ENCODE data around the gene SLC2A14.
"Not testable (repeated sequence)": the region's sequence is repeated elsewhere in the genome, so short reads cannot be mapped to it uniquely, and the experiment has no call there.

The SLC2A14 gene

DNA sequence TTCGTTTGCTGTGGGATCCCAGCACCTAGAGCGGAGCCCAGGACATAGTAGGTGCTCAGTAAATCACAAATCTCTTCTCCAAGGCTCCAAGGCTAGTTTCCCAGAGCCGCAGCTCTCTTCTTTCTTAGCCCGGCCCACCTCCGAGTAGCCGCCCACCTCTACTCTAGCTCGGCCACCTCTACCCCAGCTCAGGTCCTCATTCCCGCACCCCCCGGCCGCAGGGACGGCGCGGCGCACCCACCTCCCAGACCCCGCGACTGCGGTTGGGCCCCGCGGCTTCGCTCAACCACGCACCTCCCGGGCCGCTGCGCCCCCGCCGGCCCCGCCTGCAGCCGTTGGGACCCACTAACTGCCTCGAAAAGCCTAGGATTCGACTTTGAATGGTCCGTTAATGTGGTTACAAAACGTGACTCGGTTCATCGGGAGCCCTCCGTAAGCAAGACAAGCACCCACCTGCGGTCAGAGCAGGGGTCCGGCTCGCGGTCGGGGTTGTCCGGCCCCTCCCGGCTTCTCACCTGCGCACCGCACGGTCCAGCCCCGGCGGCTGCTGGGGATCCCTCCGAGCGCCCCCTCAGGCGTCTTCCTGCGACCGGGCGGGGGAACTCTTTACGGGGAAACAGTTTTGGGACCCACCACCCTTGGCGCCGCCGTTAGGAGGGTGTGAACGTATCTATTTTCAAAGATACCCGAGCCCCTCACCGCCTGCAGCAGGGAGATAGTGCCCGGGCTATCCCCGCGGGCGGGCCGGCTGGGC, at the start of gene SLC2A14:
Gene SLC2A14, minus strand, starts transcription at position 350 of the 754 bp plus-strand sequence. CDS start 3,035 bp downstream, outside the sequence.
- DNase-seq, result no peak

DNA sequence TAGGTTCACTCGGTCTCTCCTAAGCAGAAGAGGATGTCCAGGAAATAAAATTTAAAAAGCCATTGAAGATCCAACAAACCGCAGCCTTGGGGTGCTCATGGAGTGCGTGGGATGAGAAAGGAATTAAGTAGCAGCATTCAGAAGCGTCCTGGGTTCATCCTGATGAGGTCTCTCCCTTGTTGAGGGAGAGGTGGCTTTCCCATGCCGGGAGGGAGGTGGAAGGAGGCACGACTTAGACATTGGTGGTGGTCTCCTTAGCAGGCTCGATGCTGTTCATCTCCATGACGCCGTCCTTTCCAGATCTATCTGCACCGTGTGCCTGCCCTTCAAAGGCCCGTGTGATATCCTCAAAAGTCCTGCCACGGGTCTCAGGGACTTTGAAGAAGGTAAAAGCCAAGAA, 48.5 kb upstream of the SLC2A14 start:
- DNase-seq, result not testable (repeated sequence)

DNA sequence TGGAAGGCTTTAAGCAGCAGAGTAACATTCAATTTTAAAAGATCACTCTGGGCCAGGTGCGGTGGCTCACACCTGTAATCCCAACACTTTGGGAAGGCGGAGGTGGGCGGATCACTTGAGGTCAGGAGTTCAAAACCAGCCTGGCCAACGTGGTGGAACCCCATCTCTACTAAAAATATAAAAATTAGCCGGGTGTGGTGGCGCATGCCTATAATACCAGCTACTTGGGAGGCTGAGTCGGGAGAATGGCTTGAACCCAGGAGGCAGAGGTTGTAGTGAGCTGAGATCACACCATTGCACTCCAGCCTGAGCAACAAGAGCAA, 45.5 kb upstream of the SLC2A14 start:
- DNase-seq, result not testable (repeated sequence)

DNA sequence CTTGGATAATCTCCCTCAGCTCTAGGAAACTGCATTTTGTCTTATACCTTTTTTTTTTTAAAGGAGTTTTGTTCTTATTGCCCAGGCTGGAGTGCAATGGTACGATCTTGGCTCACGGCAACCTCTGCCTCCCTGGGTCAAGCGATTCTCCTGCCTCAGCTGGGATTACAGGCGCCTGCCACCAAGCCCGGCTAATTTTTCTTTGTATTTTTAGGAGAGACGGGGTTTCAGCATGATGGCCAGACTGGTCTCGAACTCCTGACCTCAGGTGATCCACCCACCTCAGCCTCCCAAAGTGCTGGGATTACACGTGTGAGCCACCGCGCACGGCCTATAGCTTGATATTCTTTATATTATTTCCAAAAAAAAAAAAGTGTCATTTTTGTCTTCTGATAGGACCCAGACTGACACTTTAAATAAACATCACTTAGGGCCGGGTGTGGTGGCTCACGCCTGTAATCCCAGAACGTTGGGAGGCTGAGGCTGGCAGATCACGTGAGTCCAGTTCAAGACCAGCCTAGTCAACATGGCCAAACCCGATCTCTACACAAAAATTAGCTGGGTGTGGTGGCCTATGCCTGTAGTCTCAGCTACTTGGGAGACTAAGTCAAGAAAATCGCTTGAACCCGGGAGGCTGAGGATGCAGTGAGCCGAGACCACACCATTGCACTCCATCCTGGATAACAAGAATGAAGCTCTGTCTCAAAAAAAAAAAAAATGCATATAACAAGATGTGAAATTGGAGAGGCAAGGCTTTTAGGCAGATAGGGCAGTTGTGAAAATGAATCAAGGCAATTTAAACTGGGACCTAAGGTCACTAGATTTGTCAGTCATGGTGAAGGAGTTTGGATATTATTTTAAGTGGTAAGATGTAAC, 44.9 kb upstream of the SLC2A14 start:
- DNase-seq, result no peak

DNA sequence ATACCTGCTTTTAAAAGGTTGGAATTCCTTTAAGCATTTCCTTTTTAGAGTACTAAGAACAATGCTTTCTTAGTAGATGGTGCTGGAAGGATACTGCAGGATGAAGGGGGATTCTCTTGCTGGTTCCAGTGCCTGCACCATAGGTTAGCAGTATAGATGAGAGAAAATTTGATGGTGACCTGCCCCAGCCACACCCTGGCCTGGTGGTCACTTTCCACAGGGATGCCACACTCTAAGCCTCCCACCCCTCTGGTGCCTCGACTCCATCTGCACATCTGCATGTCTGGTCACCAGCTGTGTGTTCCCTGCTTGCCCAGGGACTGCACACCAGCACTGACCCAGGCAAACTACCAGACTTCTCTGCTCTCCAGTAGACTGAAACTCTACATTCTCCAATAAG, 44.2 kb upstream of the SLC2A14 start:
- DNase-seq, result no peak

DNA sequence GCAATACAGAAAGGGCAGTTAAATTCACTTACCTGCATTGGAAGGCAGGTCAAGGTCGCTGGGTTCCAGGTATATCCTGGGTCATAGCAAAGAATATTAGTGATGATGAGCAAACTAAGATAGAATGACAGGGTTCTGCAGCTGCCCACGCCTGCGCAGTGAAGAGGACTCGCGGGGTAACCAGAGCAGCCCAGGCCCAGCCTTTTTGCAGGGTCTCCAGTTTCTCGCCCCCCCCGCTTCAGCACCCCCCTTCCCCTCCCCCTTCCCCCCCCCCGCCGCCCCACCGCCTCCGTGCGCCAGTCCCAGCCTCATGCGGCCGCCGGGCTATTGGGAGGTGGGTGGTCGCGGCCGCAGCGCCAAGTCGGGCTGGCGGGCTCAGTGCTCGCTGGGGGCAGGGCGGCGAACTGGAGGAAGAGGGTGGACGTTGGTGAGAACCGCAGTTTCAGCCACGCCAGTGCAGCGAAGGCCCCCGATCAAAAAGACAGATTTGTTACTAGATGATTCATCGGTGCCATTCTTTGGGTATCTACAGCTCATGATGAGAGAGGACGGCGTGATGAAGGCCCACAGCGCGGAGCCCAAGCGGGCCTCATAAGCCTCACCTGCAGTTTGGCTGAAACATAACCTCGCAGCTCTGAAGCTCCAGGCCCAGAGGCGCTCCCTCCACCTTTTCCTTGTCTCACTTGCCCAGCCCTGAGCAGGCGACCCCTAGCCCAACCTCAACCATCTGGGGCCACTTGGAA, 43.1 kb upstream of the SLC2A14 start:
- peak; percentile 24 for DNase-seq

DNA sequence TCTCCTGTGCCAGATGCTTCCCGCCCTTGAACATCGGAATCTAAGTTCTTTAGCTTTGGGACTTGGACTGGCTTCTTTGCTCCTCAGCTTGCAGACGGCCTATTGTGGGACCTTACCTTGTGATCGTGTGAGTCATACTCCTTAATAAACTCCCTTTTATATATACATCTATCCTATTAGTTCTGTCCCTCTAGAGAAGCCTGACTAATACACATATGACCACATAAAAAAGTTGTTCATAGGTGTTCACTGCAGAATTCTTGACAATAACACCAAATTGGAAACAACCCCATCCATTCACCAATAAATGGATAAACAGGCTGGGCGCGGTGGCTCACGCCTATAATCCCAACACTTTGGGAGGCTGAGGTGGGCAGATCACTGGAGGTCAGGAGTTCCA, 37.4 kb upstream of the SLC2A14 start:
- DNase-seq, result not testable (repeated sequence)

DNA sequence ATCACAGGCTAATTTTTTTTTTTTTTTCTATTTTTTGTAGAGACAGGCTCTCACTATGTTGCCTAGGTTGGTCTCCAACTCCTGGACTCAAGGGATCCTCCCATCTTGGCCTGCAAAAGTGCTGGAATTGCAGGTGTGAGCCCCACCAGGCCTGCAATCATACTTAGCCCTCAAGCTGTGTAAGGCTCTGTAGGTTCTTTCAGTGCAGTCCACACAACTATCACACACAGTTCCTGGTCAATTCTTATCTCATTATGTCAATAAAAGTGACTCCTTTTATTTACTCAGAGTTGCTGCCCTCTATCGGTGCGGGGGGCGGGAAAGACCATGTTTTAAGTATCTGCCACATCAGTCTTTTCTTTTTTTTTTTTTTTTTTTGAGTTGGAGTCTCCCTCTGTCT, 34.3 kb upstream of the SLC2A14 start:
- DNase-seq, result no peak

DNA sequence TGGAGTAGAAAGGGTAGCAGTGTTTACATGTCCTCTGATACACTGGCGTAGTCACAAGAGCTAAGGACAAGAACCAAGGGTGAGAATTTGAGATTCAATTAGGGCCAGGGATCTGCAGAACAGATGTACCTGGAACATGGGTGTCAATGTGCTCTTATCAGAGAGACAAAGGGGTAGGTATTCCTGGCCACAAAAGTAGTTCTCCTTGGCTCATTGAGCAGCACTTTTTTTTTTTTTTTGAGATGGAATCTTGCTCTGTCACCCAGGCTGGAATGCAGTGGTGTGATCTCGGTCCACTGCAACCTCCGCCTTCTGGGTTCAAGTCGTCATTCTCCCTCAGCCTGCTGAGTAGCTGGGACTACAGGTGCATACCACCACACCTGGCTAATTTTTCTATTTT, 33.6 kb upstream of the SLC2A14 start:
- DNase-seq, result not testable (repeated sequence)

DNA sequence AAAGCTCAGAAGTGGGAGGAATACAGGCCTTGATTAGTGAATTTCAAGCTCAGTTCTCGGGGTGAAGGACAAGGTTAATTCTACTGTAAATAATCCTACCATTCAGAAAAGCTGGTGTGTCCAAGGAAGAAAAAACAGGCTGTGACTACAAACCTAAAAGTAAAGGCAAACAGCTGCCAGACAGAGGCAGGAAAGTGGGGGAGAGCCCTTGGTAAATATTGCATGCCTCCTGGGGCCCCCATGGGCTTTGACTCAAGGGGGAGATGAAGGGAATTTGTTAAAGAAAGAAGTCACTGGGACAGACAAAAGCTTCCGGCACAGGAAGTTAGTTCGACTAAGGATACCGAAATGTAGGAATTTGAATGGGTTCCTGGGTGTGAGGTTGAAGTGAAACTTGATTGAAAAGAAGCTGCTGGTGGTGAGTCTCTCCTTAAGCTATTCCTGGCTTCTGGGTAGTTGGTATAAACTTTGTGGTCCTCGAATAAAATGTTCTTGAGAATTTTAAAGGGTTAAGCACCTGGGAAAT, 32.9 kb upstream of the SLC2A14 start:
- not testable (repeated sequence) for DNase-seq

DNA sequence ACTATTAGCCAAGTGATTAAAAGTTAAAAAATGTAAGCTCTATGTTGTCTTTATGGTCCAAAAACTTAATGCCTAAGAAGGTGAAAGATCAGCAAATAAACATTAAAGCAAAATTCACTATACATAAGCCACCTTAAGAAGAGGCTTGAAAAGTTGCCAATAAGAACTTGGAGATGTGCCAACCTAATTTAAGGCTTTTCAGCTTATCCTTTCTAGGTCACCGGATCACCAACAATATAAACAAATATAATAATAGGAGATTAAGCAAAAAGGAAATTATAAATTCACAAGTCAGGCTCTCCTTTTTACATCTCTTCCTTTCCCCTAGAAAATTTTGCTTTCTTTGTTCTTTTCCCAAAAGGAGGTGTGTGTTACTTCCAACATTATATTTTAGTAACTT, 32.4 kb upstream of the SLC2A14 start:
- peak; percentile 26 for DNase-seq

DNA sequence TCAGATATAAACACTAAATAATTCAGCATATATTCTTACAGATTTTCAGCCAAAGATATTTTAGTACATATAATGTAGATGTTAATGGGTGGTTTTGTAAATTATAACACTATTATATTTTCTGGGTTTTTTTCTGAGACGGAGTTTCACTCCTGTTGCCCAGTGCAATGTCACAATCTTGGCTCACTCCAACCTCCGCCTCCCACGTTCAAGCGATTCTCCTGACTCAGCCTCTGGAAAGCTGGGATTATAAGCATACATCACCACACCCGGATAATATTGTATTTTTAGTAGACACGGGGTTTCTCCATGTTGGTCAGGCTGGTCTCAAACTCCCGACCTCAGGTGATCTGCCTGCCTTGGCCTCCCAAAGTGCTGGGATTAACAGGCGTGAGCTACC, 29.7 kb upstream of the SLC2A14 start:
- not testable (repeated sequence) for DNase-seq

DNA sequence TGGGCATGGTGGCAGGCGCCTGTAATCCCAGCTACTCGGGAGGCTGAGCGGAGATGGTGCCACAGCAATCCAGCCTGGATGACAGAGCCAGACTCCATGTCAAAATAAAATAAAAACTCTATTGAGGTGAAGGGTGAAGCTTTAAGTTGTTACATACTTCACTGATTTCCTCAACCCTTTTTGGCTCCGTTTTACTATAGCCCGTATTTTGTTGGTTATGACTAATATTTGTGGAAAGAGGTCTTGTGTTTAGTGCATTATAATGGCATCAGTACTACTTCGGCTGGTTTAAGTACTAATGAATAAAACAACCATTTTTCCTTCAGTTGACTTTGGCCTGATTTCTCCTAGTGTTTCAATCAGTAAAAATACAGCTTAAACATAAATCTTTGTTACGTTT, 27.0 kb upstream of the SLC2A14 start:
- DNase-seq, result no peak

DNA sequence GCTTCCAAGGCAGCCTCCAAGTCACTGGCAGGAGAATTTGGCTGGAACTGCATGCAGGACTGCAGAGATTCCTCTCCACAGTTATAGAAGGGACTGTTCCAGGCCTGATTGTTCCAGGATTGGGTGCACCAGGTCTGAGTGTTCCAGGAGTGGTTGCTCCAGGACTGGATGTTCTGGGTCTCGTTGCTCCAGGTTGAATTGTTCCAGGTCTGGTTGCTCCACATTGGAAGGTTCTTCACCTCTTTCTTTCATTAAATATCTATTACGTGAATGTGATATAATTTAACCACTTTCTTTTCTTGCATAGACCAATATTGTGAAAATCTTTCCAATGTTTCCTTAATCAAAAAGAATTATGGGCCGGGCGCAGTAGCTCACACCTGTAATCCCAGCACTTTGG, 24.0 kb upstream of the SLC2A14 start:
- not testable (repeated sequence) for DNase-seq

DNA sequence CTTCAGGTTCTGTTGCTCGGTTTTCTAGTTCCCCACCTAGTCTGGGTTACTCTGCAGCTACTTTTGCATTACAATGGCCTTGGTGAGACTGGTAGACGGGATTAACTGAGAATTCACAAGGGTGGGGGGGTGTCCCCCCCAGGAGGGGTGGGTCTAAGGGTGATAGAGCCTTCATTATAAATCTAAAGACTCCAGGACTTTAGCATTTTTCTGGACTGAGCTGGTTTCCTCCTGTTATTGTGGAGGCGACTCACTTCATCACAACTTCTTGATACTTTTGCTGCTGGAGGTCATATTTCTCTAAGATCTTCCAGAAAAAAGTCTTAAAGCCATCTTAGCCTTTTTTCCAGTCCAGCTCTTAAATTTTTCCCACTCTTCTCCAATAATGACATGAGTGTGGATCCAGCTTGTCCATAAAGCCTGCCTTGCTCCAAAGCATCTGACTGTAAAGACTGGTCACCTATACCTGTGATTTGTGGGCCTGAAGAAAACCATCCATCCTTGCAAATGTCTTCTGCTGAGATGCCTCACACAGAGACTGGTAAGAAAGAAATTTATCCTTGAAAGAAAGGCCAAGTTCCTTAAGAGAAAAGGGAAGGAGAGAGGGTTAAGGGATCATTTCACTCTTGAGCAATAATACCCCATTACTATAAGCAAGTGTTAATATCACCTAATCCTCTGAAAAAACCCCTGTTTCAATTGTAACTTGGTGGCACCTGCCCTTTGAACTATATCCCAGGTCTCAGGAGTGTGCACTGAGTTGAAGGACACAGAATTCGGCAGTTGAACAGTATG, 19.7 kb upstream of the SLC2A14 start:
- DNase-seq, result no peak

DNA sequence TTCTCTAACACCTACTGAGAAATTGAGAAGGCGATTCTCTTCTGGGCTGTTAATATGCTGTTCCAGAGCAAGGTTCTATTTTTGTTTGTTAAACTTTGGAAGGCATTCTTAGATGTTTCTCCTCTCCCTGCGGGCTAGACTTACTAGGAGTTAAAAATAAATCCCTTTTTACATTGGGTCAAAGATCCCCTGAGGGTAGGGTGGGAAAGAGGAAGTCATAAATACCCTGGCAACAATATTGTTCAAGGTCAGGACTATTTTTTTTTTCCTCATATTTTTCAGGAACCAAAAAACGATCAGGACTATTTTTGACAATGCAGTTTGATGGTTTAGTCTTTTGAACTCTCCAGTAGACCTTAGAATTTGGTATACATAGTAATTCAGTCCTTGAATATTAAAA, 12.0 kb upstream of the SLC2A14 start:
- DNase-seq, result no peak

DNA sequence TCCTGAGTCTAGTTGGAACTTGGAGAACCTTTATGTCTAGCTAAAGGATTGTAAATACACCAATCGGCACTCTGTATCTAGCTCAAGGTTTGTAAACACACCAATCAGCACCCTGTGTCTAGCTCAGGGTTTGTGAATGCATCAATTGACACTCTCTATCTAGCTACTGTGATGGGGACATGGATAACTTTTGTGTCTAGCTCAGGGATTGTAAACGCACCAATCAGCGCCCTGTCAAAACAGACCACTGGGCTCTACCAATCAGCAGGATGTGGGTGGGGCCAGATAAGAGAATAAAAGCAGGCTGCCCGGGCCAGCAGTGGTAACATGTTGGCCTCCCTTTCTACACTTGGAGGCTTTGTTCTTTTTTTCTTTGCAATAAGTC, 9.0 kb upstream of the SLC2A14 start:
- DNase-seq, result not testable (repeated sequence)

DNA sequence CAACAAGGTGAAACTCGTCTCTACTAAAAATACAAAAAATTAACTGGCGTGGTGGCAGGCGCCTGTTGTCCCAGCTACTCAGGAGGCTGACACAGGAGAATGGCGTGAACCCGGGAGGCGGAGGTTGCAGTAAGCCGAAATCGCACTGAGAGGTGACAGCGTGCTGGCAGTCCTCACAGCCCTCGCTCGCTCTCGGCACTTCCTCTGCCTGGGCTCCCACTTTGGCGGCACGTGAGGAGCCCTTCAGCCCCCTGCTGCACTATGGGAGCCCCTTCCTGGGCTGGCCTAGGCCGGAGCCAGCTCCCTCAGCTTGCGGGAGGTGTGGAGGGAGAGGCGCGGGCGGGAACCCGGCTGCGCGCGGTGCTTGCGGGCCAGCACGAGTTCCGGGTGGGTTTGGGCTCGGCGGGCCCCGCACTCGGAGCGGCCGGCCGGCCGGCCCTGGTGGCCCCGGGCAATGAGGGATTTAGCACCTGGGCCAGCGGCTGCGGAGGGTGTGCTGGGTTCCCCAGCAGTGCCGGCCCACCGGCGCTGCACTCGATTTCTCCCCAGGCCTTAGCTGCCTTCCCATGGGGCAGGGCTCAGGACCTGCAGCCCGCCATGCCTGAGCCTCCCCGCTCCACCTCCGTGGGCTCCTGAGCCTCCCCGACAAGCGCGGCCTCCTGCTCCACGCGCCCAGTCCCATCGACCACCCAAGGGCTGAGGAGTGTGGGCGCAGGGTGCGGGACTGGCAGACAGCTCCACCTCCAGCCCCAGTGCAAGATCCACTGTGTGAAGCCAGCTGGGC, 8.4 kb upstream of the SLC2A14 start:
- not testable (repeated sequence) for DNase-seq

DNA sequence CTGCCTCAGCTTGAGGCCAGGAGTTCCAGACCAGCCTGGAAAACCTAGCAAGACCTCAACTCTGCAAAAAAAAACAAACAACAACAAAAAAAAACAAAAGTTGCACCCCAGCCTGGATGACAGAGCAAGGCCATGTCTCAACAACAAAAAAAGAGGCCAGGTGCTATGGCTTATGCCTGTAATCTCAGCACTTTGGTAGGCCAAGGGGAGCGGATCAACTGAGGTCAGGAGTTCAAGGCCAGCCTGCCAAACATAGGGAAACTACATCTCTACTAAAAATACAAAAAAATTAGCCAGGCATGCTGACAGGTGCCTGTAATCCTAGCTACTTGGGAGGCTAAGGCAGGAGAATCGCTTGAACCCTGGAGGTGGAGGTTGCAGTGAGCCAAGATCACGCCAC, 6.5 kb upstream of the SLC2A14 start:
- DNase-seq, result no peak

DNA sequence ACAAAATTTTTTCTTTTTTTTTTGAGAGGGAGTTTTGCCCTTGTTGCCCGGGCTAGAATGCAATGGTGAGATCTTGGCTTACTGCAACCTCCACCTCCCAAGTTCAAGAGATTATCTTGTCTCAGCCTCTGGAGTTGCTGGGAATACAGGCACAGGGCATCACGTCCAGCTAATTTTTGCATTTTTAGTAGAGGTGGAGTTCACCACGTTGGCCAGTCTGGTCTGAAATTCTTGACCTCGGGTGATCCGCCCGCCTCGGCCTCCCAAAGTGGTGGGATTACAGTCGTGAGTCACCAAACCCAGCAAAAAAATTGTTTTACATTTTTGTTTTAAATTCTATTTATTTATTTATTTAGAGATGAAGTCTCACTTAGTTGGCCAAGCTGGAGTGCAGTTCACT, 4.7 kb upstream of the SLC2A14 start:
- no peak for DNase-seq

DNA sequence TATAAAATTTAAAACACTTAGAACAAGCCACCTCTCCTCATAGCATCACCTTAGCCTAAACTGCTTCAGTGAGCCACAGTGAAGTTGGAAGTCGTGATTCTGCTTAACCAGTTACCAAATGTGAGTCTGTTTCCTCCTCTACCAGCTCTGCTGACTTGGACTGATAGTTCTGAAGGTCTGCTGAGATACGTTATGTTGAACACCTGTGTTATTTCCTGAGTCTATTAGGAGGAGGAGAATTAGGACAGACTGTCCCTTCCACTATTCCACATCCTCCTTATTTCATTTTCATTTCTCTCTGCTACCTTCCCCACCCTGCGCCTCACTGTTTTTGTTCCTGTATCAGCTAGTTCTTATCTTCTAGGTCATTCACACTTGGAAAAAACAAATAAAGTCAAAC, 2.4 kb downstream of the SLC2A14 start:
- no peak for DNase-seq

DNA sequence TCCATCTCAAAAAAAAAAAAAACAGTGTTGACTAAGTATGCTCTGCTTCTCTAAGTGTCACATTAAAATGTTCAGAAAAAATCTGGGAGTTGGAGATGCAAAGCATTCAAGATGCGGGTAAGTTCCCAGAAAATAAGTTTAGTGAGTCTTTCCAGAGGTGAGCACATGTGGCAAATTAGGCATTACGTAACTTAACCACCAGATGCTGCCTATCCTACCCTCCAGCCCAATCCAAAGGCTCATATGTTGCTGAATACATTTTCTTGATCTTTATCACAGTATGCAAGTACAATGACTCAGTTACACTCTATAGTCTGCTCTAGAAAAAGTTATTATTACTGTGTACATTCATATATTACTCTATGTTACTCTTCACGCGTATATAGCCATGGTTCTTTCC, 3.6 kb downstream of the SLC2A14 start:
- DNase-seq, result no peak

Data from NCI-H1092 (cell line).